Measurements from ENCODE around the gene MYNN.
"Not testable (repeated sequence)": the region's sequence is repeated elsewhere in the genome, so short reads cannot be mapped to it uniquely, and the experiment has no call there.

The MYNN gene

DNA sequence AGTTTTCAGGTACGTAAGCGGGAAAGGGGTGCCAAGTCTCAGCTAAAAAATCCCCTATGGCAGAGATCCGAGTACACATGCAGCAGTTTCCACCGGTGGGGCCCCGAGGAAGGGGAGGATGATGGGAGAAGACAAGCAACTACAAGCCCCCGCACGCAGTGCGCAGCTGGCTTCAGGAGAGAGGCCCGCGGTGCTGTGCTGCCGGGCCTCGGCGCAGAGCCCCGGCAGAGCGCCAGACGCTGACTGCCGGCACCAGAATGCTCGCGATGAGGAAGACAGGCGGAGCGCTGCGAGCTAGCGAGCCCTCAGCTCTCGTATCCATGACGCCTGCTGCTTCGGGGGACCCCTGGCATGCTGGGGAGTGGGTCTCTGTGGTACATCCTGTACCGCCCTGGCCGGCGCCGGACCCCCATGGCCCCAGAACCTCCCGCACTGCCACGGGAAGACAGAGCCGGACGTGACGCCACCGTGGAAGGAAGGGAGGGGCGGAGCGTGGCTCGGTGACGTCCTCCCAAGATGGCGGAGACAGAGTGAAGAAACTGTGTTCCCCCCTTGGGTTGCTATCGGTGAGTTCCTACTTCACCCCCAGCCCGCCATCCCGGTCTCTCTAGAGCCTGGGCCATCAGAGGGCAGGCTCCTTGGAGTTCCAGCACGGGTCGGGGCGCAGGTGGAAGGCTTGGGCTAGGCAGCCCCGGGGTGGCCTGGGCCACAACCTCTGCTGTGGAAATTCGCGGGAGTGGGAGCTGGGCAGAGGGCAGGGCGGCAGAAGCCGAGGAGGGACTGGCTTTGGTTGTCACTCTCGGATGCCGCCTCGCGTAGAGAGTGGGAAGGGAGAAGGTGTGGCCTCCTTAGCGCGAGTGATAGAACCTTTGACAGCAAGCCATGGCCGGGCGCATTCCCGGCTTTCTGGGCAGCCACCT is at the start of gene MYNN:
Gene MYNN, plus strand, starts transcription at position 500 of the 920 bp plus-strand sequence. CDS start 900 bp downstream, outside the sequence.
- in situ Hi-C loops (cut with HindIII; ENCODE audit: low sequenced_read_pairs), result no loop called here

DNA sequence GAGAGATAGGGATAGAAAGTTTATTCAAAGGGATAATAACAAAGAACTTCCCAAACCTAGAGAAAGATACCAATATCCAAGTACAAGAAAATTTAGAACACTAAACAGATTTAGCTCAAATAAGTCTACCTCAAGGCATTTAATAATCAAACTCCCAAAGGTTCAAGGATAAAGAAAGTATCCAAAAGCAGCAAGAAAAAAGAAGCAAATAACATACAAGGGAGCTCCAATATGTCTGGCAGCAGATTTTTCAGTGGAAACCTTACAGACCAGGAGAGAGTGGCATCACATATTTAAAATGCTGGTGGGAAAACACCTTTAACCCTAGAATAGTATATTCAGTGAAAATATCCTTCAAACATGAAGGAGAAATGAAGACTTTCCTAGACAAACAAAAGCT is 41.3 kb upstream of the MYNN start:
- in situ Hi-C loops (cut with HindIII; ENCODE audit: low sequenced_read_pairs), result not testable (repeated sequence)

DNA sequence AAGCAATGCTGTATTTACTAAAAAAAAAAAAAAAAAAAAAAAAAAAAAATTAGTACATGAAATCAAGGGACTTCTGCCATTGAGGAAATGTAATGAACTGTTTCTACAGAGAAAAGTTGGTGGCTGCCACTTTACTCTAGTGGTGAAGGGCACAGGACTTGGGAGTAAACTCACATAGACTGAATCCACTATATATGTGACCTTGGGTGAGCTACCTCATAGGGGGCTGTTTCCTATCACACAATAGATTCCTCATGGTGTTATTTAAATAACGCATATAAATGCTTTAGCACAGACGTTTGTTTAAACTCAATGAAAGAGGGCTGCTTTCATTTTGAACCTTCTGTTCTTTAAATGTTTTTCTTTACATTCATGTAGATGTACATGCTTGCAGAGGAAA is 34.1 kb upstream of the MYNN start:
- in situ Hi-C loops (cut with HindIII; ENCODE audit: low sequenced_read_pairs), result no loop called here

DNA sequence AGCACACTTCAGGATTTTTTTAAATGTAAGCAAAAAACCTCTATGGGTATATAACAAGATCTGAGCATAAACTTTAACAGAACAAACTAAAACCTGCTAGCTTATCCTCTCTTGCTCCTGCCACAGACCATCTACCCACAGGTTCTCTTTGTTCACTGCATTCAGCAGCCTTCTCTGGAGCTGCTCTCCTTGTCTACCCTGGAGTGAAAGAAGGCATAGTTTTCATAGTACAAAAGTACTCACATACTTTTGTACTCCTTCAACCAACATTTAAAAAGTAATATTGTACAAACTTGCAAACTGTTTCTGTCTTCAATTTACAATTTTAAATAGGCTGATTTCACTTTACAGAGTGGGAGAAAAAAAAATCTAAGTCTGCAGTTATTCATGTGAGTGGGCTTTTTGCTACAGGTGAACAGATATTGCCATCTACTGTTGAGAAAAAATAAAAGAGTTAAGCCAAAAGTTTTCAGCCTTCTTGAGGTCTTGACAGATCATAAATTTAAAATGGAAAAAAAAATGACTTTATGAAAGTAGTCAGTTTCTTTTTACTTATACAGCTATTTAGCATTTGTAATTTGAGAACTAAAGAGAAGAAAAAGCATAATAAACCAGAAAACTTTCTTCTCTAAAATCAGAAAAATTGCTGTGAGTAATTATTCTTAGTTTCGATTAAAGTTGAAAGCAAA is 28.7 kb upstream of the MYNN start:
- in situ Hi-C loops (cut with HindIII; ENCODE audit: low sequenced_read_pairs), result no loop called here

DNA sequence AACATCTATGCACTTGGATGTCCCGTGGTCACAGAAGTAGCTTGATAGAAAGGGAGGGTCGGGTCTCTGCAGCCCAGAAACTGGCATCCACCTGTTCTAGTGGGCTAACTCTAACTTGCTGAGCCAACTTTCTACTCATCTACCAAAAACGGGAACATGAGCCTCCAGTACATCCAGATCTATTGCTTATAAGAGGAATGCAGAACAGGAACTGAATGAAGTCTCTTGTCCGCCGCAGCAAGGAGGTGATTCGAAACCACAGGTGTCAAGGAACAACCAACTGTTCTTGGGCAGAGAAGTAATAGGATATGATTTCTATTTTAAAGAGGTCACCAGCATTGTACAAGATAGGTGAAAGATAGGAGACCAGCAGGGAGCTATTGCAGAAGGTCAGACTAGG is 26.3 kb upstream of the MYNN start:
- in situ Hi-C loops (cut with HindIII; ENCODE audit: low sequenced_read_pairs), result no loop called here

DNA sequence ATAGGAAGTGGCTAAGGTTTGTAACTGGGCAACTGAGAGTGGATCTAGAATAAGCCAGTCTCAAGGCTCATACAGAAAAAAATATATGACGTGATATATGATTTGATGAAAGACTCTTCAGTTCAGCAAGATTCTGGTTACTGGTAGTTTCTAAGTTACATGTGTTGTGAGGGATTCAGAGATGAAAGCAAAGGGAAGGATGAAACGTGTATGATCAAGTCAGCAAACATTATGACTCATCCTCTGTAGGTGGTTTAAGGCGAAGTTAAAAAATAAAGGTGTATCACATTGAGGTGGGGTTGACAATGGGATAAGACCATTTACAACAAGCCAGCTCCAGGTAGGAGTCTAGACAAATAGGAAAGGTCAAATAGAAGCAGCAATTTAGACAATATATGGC is 24.5 kb upstream of the MYNN start:
- in situ Hi-C loops (cut with HindIII; ENCODE audit: low sequenced_read_pairs), result no loop called here

DNA sequence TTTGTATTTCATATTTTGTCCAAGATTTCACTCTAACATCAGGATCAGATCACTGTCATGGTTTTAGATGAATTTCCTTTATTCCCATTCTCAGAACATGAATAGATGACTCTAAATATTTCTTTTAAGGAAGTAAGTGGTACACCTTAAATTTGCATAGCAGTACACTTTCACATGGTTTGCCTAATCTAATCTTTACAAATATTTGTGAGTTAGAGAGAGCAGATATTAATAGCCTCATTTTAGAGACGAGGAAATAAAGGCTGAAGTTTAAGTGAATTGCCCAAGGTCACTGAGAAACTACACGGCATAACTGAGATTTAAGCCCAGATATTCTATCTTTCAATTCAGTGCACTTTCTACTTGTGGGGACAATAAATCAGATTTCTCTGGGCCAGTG is 22.5 kb upstream of the MYNN start:
- in situ Hi-C loops (cut with HindIII; ENCODE audit: low sequenced_read_pairs), result no loop called here

DNA sequence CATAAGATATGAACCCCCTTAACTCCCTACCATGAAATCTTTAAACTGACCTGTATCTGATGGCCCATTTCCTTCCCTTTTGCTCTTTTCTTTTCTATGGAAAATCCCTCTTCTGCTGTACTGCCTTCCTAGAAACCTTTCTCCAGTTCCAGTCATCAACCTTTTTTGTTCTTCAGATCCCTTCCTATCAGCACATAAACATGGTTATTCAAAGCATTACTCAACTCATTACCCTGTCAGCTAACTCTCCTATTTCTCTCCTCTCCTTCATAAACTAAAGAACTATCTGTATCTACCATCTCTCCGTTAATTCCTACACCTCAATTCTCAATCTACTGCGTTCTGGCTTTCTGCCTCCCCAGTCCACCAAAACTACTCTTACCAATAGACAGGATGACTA is 21.3 kb upstream of the MYNN start:
- in situ Hi-C loops (cut with HindIII; ENCODE audit: low sequenced_read_pairs), result no loop called here

DNA sequence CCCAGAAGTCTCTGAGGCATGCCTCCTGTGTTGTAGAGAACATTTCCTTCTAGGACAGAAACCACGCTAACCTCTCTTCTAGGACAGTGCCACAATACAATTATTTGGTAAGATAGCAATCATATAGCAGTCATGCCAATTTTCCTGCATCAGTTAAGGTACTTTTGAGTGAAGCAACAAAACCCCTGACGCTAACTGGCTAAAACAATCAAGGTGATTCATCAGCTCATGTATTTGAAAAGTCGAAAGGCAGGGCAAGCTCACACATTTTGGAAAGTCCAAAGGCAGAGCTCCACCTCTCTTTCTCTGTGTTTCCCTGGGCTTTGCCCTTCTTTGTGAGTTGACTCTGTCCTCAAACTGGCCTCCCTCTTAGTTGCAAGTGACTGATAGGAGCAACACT is 18.5 kb upstream of the MYNN start:
- in situ Hi-C loops (cut with HindIII; ENCODE audit: low sequenced_read_pairs), result no loop called here

DNA sequence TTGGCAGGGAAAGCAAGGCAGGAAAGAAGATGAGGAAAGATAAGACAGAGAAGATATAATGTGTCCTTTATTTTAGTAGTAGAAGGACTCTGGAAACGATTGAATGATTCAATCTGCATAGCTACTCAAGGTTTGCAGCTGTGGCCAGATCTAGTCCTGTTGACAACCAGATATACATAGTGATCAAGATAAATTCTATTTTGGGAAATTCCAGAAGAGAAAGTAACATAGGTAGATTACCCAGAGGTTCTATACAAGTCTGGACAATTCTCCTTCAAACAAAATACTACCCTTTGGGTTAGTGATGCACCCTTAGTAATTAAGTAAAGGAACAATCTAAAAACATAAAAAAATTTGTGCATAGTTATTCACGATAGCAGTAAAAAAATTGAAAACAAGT is 17.7 kb upstream of the MYNN start:
- in situ Hi-C loops (cut with HindIII; ENCODE audit: low sequenced_read_pairs), result no loop called here

DNA sequence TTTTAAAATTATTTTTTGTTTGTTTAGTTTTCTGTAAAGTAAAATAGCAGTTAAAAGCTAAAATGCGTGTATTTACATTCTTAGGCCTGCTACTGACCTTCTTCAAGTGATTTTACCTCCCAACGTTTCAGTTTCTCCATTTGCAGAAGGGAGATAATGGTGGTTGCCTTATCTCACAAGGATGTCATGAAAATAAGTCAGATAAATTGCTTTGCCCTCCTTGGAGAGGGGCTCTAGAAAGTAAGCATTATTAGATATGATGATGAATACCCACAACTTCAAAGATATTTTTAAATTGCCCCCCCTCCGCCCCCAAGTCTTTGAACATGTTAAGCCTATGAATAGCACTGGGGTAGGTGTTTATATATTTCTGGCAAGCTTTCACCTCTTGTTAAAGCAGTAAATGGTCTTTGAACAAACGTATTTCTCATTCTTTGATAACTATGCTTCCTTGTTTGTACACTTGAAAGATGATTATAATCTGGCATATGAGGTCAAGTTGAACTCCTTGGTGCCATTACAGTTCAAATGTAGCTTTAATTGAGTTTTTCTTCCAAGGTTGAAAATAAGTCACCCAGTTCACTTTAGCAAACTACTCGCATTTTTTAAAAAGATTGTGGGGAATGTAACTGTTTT is 14.7 kb upstream of the MYNN start:
- in situ Hi-C loops (cut with HindIII; ENCODE audit: low sequenced_read_pairs), result no loop called here

DNA sequence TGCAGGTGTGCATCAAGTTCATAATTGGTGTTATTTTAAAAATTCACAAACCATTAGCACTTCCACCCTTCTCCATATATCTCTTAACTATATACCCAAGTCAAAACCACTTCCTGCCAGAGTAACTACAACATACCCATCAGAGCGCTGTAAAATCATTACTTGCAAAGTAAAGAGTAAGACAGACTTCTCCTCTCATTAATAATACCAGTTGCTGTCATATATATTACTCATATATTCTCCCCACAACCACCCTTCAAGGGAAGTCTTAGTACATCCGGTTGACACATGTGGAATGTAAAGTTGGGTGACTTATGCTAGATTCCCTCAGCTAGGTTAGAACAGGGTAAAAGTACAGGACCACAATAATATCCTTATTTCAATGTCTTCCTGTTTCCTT is 13.9 kb upstream of the MYNN start:
- in situ Hi-C loops (cut with HindIII; ENCODE audit: low sequenced_read_pairs), result no loop called here

DNA sequence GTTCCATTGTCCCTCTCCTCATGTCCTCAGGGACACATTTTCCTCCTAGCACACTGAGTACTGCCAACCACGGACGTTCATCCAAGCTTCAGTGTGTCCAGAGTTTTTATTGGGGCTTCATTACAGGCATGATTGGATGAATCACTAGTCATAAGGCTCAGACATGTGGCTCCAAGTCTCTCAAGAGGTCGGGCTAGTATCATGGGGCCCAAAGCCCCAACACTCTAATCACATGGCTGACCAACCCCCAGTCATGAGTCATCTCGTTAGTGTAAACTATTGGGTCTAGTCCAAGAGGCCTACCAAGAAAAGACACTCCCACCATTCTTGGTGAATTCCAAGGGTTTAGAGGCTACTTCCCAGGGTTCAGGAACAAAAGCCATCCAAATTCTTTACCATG is 12.7 kb upstream of the MYNN start:
- in situ Hi-C loops (cut with HindIII; ENCODE audit: low sequenced_read_pairs), result no loop called here

DNA sequence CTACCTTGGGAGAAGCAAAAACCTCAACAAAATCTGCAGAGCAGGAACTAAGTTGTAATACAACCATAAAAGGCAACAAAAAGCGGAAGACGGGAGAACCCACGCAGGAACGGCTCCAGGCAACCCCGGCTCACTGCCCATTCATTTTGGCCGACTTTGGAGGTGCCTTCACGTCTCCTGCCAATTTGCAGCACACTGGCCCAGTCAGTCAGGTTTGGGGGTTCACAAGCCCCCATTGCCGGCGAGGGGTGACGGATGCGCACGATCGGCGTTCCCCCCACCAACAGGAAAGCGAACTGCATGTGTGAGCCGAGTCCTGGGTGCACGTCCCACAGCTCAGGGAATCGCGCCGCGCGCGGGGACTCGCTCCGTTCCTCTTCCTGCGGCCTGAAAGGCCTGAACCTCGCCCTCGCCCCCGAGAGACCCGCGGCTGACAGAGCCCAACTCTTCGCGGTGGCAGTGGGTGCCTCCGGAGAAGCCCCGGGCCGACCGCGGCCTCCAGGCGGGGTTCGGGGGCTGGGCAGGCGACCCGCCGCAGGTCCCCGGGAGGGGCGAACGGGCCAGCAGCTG is 8.8 kb upstream of the MYNN start:
- in situ Hi-C loops (cut with HindIII; ENCODE audit: low sequenced_read_pairs), result no loop called here

DNA sequence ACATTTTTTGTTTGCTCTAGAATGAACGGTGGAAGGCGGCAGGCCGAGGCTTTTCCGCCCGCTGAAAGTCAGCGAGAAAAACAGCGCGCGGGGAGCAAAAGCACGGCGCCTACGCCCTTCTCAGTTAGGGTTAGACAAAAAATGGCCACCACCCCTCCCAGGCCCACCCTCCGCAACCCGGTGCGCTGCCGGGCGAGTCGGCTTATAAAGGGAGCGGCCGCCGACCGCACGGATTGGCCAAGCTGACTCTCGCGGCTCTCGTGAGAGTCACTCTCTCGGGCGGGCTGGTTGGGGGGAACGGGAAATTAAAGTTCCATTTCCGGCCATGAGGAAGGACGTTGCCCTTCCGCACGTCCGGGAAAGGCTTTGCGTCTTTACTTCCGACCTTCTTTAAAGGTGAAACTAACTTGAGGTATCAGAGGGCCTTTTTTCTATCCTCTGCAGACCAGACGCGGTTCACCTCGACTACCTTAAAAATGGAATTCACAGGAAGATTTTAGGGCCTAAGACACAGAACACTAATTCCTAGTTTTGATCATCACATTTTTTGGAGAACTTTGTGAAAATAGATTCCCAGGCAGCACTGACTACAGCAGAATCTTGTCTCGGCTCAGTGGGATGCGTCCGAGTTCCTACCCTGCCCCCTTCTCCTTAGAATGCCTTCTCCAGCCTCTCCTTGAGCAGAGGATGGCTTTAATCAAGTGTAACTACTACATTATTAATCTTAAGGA is 8.1 kb upstream of the MYNN start, which contains the start of gene TERC:
Gene TERC, minus strand, starts transcription at position 179 of the 731 bp plus-strand sequence.
- in situ Hi-C loops (cut with HindIII; ENCODE audit: low sequenced_read_pairs), result no loop called here

DNA sequence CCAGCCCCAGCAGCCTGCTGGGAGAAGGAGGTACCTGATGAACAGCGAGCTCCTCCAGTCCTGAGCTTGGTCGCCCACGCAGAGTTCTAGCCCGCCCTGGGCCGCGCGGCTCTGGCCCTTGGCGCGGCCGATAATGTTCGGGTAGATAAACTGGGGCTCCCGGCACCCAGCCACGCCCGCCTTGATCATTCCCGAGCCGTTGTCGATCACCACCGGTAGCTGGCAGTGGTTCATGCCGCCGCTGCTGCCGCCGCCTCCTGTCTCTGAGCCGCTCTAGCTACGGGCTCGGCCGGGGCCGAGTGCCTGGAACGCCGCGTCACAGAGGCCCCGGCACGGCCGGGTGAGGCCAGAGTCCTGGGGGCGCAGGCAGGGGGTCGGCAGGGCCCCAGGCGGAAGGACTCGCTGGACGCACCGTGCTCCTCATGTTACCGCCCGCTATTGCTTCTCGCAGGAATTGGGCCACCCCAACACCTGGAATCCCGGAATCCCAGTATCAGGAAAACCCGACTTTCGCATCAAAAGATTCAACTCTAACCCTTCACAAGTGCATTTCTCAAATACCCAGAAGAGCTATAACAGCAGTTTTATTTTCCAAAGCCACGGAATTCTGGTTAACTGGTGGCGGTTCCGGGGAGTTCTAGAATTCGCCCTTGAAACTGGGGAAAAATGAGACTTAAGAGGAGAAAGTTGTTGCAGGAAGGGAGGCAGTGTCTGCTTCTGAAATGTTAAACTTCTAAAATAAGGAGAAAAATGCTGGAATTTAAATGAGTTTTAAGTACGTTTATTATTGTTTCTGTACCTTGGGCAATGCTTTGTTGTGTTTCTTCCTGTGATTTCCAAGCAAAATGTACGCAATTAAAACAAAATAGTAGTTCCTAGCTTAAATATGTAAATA is 3.7 kb upstream of the MYNN start, which contains the start of gene ACTRT3:
Gene ACTRT3, minus strand, starts transcription at position 275 of the 895 bp plus-strand sequence. Its CDS starts 41 bp downstream, at position 234.
- in situ Hi-C loops (cut with HindIII; ENCODE audit: low sequenced_read_pairs), result no loop called here

DNA sequence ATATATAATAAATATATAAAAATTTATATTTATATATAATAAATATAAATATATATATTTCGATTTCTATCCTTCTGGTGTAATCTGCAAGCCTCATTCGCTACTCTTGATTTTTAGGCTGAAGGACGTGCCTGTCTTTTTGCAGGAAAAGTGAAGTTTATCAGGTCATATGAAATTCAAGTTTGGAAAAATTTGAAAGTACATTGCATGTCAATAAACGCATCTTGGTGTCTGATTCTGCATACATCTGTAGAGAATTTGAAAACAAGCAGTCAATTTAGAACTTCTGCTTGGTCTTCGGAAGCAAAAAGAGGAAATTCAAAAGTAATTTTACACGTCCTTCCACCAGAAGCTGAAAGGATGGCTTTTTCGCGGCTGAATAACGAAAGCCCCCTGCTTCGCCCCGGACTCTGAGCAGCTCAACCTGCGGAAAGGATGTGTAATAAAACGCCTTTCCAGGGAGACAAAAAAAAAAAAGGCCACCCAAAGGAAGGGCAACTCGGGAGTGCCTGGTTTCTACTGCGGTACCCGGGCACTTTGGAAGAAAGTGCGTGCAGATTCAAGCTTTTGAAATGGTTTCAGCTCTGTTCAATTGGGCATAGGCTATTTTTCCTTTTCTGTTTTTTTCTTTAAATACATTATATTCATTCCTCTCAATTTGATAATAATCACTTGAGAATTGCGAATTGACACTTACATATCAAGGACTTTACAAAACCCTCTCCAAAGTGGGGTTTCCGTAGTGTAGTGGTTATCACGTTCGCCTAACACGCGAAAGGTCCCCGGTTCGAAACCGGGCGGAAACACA is 1.5 kb upstream of the MYNN start:
- in situ Hi-C loops (cut with HindIII; ENCODE audit: low sequenced_read_pairs), result no loop called here

DNA sequence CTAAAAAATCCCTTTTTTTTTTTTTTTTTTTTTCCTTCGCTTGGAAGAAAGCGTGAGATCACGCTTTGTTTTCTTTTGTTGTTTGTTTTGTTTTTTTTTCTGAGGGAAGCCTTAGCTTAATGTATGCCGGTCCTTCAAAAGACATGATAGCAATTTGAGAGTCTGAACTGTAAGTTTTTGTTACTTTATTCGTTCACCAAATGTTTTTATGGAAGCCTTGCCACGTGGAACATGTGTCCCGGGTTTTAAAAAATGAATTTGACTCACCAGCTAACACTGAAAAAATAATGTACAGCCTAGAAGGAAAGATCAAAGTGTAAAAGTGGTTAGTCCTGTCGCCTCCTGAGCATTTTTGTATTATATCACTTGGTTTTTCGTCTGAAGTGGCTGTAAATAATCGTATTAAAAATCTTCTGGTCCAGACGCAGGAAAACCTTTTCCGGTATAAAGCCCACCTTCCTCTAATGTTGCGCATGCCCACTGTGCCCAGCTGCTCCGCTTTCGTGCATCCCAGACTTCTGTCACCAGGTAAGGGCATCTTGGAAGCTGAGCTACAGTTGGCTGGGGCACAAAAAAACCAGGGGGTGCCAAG is 795 bp upstream of the MYNN start:
- in situ Hi-C loops (cut with HindIII; ENCODE audit: low sequenced_read_pairs), result no loop called here

Measured in DLD1 (cell line).